Glutamatergic neuron (in vitro differentiated cells): ENCODE measurements around the gene COX20. TPM values are rescaled to one million over a fixed set of nuclear protein-coding genes. Genes with fewer than 3 reads are reported as not detected.

Source experiments
- DNase-seq: peaks from one replicate; pipeline ENCODE4 v3.0.0; 2022
- H3K27ac Mint-ChIP-seq: one replicate; pipeline ENCODE4 v1.8.0; 2020; ENCODE audit warnings: mild to moderate bottlenecking, mixed read lengths, inconsistent platforms; ENCODE audit not compliant: unreplicated experiment
- H3K27me3 Mint-ChIP-seq: one replicate; pipeline ENCODE4 v1.8.0; 2020; ENCODE audit warnings: mild to moderate bottlenecking, moderate library complexity, mixed read lengths, inconsistent platforms; ENCODE audit not compliant: unreplicated experiment
- H3K36me3 Mint-ChIP-seq: one replicate; pipeline ENCODE4 v1.8.0; 2020; ENCODE audit warnings: mild to moderate bottlenecking, mixed read lengths, inconsistent platforms; ENCODE audit not compliant: unreplicated experiment
- H3K4me1 Mint-ChIP-seq: one replicate; pipeline ENCODE4 v1.8.0; 2020; ENCODE audit warnings: mild to moderate bottlenecking, low read depth, mixed read lengths, inconsistent platforms; ENCODE audit not compliant: unreplicated experiment
- H3K4me3 Mint-ChIP-seq: one replicate; pipeline ENCODE4 v1.8.0; 2020; ENCODE audit warnings: mild to moderate bottlenecking, mixed read lengths, inconsistent platforms; ENCODE audit not compliant: unreplicated experiment
- H3K9me3 Mint-ChIP-seq: one replicate; pipeline ENCODE4 v1.8.0; 2020; ENCODE audit warnings: mild to moderate bottlenecking, moderate library complexity, mixed read lengths, inconsistent platforms; ENCODE audit not compliant: unreplicated experiment
- CTCF ChIP-seq: fragments of 200-600 bp; sonication (generic); IDR thresholded peaks from one replicate; pipeline ENCODE4 v1.5.0; 2021; ENCODE audit not compliant: partially characterized antibody, unreplicated experiment
- total RNA-seq: library from RNA; stranded (reverse); fragmentation: NEBNext Ultra II Directional; extraction: Animal tissue kit (Norgen Biotek cat#: 25700); gene quantifications from one replicate; pipeline ENCODE4 v1.2.1, GENCODE V29; 2021; ENCODE audit not compliant: unreplicated experiment

The COX20 gene
- total RNA-seq, 1 donor from 2014 or later: 35.3 TPM

- no peak for DNase-seq
- H3K4me1 Mint-ChIP-seq: peaks cover 12% of the 10 kb centered on the region
These were observed 7.9 kb downstream of the COX20 start for GRCh38 chr1:244843148-244843978.

GRCh38 chr1:244844155-244845121 lies 9.0 kb downstream of the COX20 start:
- Mint-ChIP-seq H3K27ac (no peak overlapping the region), H3K4me1 (peaks cover 7% of the 10 kb centered on the region), H3K4me3 (no peak overlapping the region), H3K36me3 (no peaks in the 10 kb centered on the region), H3K27me3 (peaks cover 1% of the 10 kb centered on the region), H3K9me3 (no peaks in the 10 kb centered on the region)
- DNase-seq: no peak
- TF ChIP-seq CTCF: no peak

More at GRCh38 chr1:244843148-244843978, 7.9 kb downstream of the COX20 start:
- no peak overlapping the region for H3K4me3 Mint-ChIP-seq
- no peaks in the 10 kb centered on the region for H3K36me3 Mint-ChIP-seq
- no peak overlapping the region for H3K27ac Mint-ChIP-seq
- no peak for TF ChIP-seq CTCF
- peaks cover 1% of the 10 kb centered on the region for H3K27me3 Mint-ChIP-seq
- H3K9me3 Mint-ChIP-seq: peaks cover 2% of the 10 kb centered on the region

GRCh38 chr1:244846653-244847052 lies 11.2 kb downstream of the COX20 start:
- peaks cover 3% of the 10 kb centered on the region for H3K27me3 Mint-ChIP-seq
- no peaks in the 10 kb centered on the region for H3K9me3 Mint-ChIP-seq
- no peak overlapping the region for H3K4me3 Mint-ChIP-seq
- no peak overlapping the region for H3K27ac Mint-ChIP-seq
- H3K4me1 Mint-ChIP-seq: peaks cover 4% of the 10 kb centered on the region
- TF ChIP-seq CTCF: no peak
- no peak for DNase-seq
- H3K36me3 Mint-ChIP-seq: no peaks in the 10 kb centered on the region

GRCh38 chr1:244849189-244849866 lies 13.9 kb downstream of the COX20 start:
- Mint-ChIP-seq H3K9me3 (no peaks in the 10 kb centered on the region), H3K27me3 (peaks cover 4% of the 10 kb centered on the region), H3K36me3 (no peaks in the 10 kb centered on the region), H3K4me1 (peaks cover 2% of the 10 kb centered on the region), H3K4me3 (no peak overlapping the region), H3K27ac (no peak overlapping the region)
- no peak for TF ChIP-seq CTCF
- DNase-seq: no peak
